H9 (cell line): Measurements from ENCODE around the gene CAPN5. TPM values are rescaled to one million over a fixed set of nuclear protein-coding genes. Genes with fewer than 3 reads are reported as not detected.

Experiments used
- DNase-seq: peaks from one replicate; pipeline ENCODE4 v3.0.0-alpha.2; 2017
- H2AFZ ChIP-seq: one replicate; pipeline ENCODE4 v1.6.1; 2013; ENCODE audit warnings: mild to moderate bottlenecking, low read length, control low read depth, moderate library complexity
- H2AK5ac ChIP-seq: 2 replicates; pipeline ENCODE4 v1.6.1; 2013; ENCODE audit warnings: low read length, control low read depth, mixed read lengths; ENCODE audit not compliant: insufficient read length
- H2BK120ac ChIP-seq: one replicate; pipeline ENCODE4 v1.6.1; 2013; ENCODE audit warnings: low read depth, mild to moderate bottlenecking, low read length, control low read depth, inconsistent platforms; ENCODE audit not compliant: poor library complexity, severe bottlenecking
- H2BK12ac ChIP-seq: 2 replicates; pipeline ENCODE4 v1.6.1; 2013; ENCODE audit warnings: low read length, control low read depth, mixed read lengths, low read depth; ENCODE audit not compliant: insufficient read length
- H2BK15ac ChIP-seq: 2 replicates; pipeline ENCODE4 v1.6.1; 2013; ENCODE audit warnings: low read depth, low read length, control low read depth
- H2BK20ac ChIP-seq: one replicate; pipeline ENCODE4 v1.6.1; 2013; ENCODE audit warnings: low read depth, mild to moderate bottlenecking, low read length, control low read depth, inconsistent platforms; ENCODE audit not compliant: poor library complexity, severe bottlenecking
- H2BK5ac ChIP-seq: 2 replicates; pipeline ENCODE4 v1.6.1; 2013; ENCODE audit warnings: low read length, control low read depth, mixed read lengths; ENCODE audit not compliant: insufficient read length
- H3K14ac ChIP-seq: 2 replicates; pipeline ENCODE4 v1.6.1; 2013; ENCODE audit warnings: low read length, control low read depth; ENCODE audit not compliant: insufficient read depth
- H3K18ac ChIP-seq: 2 replicates; pipeline ENCODE4 v1.6.1; 2013; ENCODE audit warnings: low read depth, mild to moderate bottlenecking, mixed read lengths, low read length, control low read depth; ENCODE audit not compliant: insufficient read length
- H3K23ac ChIP-seq: 2 replicates; pipeline ENCODE4 v1.6.1; 2013; ENCODE audit warnings: low read length, control low read depth, mixed read lengths, low read depth; ENCODE audit not compliant: insufficient read length
- H3K23me2 ChIP-seq: 2 replicates; pipeline ENCODE4 v1.6.1; 2013; ENCODE audit warnings: low read depth, mild to moderate bottlenecking, mixed read lengths, low read length, control low read depth; ENCODE audit not compliant: insufficient read length, poor library complexity, severe bottlenecking
- H3K27ac ChIP-seq: 2 replicates; pipeline ENCODE4 v1.5.1; 2013; ENCODE audit warnings: low read length, control low read depth, mixed read lengths, low read depth; ENCODE audit not compliant: insufficient read length
- H3K27me3 ChIP-seq: 2 replicates; pipeline ENCODE4 v1.6.1; 2013; ENCODE audit warnings: low read length, control low read depth, inconsistent platforms; ENCODE audit not compliant: insufficient read depth
- H3K4ac ChIP-seq: 2 replicates; pipeline ENCODE4 v1.6.1; 2013; ENCODE audit warnings: low read depth, mild to moderate bottlenecking, control low read depth, inconsistent platforms, low read length, moderate library complexity
- H3K4me1 ChIP-seq: 2 replicates; pipeline ENCODE4 v1.6.1; 2013; ENCODE audit warnings: low read length, control low read depth, inconsistent platforms; ENCODE audit not compliant: insufficient read depth
- H3K4me2 ChIP-seq: 2 replicates; pipeline ENCODE4 v1.6.1; 2013; ENCODE audit warnings: low read length, control low read depth, mixed read lengths; ENCODE audit not compliant: insufficient read length, insufficient read depth
- H3K56ac ChIP-seq: 2 replicates; pipeline ENCODE4 v1.6.1; 2013; ENCODE audit warnings: low read depth, mild to moderate bottlenecking, mixed read lengths, low read length, control low read depth; ENCODE audit not compliant: insufficient read length
- H3K79me1 ChIP-seq: 2 replicates; pipeline ENCODE4 v1.6.1; 2013; ENCODE audit warnings: low read depth, mild to moderate bottlenecking, moderate library complexity, low read length, control low read depth, inconsistent platforms; ENCODE audit not compliant: insufficient read depth, poor library complexity, severe bottlenecking
- H3K79me2 ChIP-seq: 2 replicates; pipeline ENCODE4 v1.6.1; 2013; ENCODE audit warnings: low read length, control low read depth, inconsistent platforms; ENCODE audit not compliant: insufficient read depth
- H3K9ac ChIP-seq: 2 replicates; pipeline ENCODE4 v1.6.1; 2013; ENCODE audit warnings: low read length, control low read depth, mixed read lengths; ENCODE audit not compliant: insufficient read length; ENCODE audit errors: extremely low read depth
- H3K9me3 ChIP-seq: one replicate; pipeline ENCODE4 v1.6.1; 2013; ENCODE audit warnings: low read depth, low read length, inconsistent platforms; ENCODE audit not compliant: control insufficient read depth
- H3T11ph ChIP-seq: one replicate; pipeline ENCODE4 v1.6.1; 2013; ENCODE audit warnings: mild to moderate bottlenecking, low read length, control low read depth, inconsistent platforms
- H4K20me1 ChIP-seq: one replicate; pipeline ENCODE4 v1.6.1; 2013; ENCODE audit not compliant: control insufficient read depth, insufficient read length, insufficient read depth
- H4K5ac ChIP-seq: 2 replicates; pipeline ENCODE4 v1.6.1; 2013; ENCODE audit warnings: low read depth, mild to moderate bottlenecking, mixed read lengths, low read length, control low read depth; ENCODE audit not compliant: insufficient read length
- H4K8ac ChIP-seq: replicated peaks from 2 replicates; pipeline ENCODE4 v1.6.1; 2013; ENCODE audit warnings: low read length, control low read depth, mixed read lengths, low read depth; ENCODE audit not compliant: insufficient read length
- H4K91ac ChIP-seq: 2 replicates; pipeline ENCODE4 v1.6.1; 2013; ENCODE audit warnings: low read depth, mild to moderate bottlenecking, moderate library complexity, mixed read lengths, low read length, control low read depth; ENCODE audit not compliant: insufficient read length
- H3K27ac Mint-ChIP-seq, 3 experiments: 2 replicates in 2 of 3; 3 replicates in 1 of 3; pipeline ENCODE4 v1.8.0; 2020 to 2021; ENCODE audit warnings: mixed read lengths in 3 of 3, mild to moderate bottlenecking in 1 of 3, moderate library complexity in 1 of 3
- H3K27me3 Mint-ChIP-seq: 2 replicates; pipeline ENCODE4 v1.8.0; 2021; ENCODE audit warnings: low read depth, mild to moderate bottlenecking, moderate library complexity, mixed read lengths
- H3K36me3 Mint-ChIP-seq, 3 experiments: 2 replicates in 2 of 3; 3 replicates in 1 of 3; pipeline ENCODE4 v1.8.0; 2020 to 2021; ENCODE audit warnings: low read depth in 3 of 3, mixed read lengths in 3 of 3; ENCODE audit not compliant: insufficient read depth in 1 of 3
- H3K4me1 Mint-ChIP-seq, 2 experiments: 2 replicates each; pipeline ENCODE4 v1.8.0; 2020; ENCODE audit warnings: mixed read lengths in 2 of 2
- H3K4me3 Mint-ChIP-seq, 2 experiments: 2 replicates in 1 of 2; 3 replicates in 1 of 2; pipeline ENCODE4 v1.8.0; 2020 to 2021; ENCODE audit warnings: mild to moderate bottlenecking in 2 of 2, mixed read lengths in 2 of 2, moderate library complexity in 1 of 2
- H3K9me3 Mint-ChIP-seq, 2 experiments: 2 replicates in 1 of 2; 3 replicates in 1 of 2; pipeline ENCODE4 v1.8.0; 2020; ENCODE audit warnings: mild to moderate bottlenecking in 2 of 2, mixed read lengths in 2 of 2, moderate library complexity in 1 of 2
- WGBS: extraction: QIAGEN DNeasy Blood & Tissue Kit; methylation state at CpG from one replicate; pipeline ENCODE4 v1.1.7; 2013; ENCODE audit warnings: missing lambda C conversion rate, low lambda C conversion rate, mixed read lengths; ENCODE audit not compliant: insufficient read length; ENCODE audit errors: extremely low coverage; 5-methylcytosine and 5-hydroxymethylcytosine counted together
- total RNA-seq: library from RNA; stranded (reverse); gene quantifications from 2 replicates; pipeline ENCODE4 v1.2.1, GENCODE V29; 2021
- TF ChIP-seq, protein P1 (sequence below): fragments of 200-600 bp; sonication (generic); conservative IDR thresholded peaks from 3 replicates; pipeline ENCODE4 v1.8.0; 2021; ENCODE audit warnings: antibody characterized with exemption, mild to moderate bottlenecking

Gene CAPN5
- total RNA-seq, 1 experiment from 2014 or later, result 16.7 TPM

DNA sequence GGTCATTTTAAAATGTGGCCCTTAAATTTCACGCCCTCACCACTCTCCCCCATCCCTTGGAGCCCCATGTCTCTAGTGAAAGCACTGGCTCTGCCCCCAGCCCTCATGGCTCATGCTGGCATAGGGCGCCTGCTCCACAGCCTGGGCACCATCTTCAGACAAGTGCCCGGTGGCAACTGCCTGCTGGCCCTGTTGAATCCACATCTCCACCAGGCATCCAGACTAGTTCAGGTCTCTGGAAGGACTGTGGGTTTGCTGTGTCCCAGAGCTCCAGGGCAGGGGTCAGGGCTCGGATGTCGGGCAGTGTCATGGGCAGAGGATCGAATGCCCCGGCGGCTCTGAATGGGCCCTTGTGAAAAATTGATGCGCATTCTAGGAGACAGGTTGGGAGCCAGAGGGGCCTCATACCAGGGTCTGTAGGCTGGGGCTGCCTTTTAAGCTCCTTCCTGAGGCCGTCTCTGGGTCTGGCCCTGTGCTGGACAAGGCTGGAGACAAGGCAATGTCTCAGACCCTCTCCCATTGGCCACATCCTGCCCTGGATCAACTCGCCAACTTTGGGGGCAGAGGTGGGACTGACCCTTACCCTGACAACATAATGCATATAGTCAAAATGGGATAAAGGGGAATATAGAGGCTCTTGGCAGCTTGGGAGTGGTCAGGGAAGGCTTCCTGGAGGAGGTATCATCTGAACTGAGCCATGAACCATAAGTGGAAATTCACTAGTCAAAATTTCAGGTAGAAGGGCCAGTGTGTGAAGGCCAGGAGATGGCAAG lies 62.5 kb downstream of the CAPN5 start:
- Mint-ChIP-seq H3K27ac (peak overlapping the region in 1 of 3 experiments; percentile 52; a peak in 3 of 7 replicates), H3K27me3 (peaks cover 5% of the 10 kb centered on the region; the same call in 1 of the 2 replicates), H3K4me1 (peaks cover 24 to 27% of the 10 kb centered on the region in 2 experiments), H3K4me3 (no peak overlapping the region), H3K9me3 (no peaks in the 10 kb centered on the region), H3K36me3 (no peaks in the 10 kb centered on the region; a peak in 2 of 7 replicates)
- no peak overlapping the region for H3K4me2 ChIP-seq
- H3K79me2 ChIP-seq, result no peaks in the 10 kb centered on the region
- H2AK5ac ChIP-seq, result no peak overlapping the region
- no peak overlapping the region for H3T11ph ChIP-seq
- H4K91ac ChIP-seq, result no peak overlapping the region
- no peak overlapping the region for H2BK5ac ChIP-seq
- no peak overlapping the region for H2BK20ac ChIP-seq
- H4K20me1 ChIP-seq, result no peaks in the 10 kb centered on the region
- no peaks in the 10 kb centered on the region for H3K9me3 ChIP-seq
- no CpG with 5 or more reads among the region's 11 CpGs for WGBS
- no peak overlapping the region for H2BK12ac ChIP-seq
- TF ChIP-seq, protein P1, sequence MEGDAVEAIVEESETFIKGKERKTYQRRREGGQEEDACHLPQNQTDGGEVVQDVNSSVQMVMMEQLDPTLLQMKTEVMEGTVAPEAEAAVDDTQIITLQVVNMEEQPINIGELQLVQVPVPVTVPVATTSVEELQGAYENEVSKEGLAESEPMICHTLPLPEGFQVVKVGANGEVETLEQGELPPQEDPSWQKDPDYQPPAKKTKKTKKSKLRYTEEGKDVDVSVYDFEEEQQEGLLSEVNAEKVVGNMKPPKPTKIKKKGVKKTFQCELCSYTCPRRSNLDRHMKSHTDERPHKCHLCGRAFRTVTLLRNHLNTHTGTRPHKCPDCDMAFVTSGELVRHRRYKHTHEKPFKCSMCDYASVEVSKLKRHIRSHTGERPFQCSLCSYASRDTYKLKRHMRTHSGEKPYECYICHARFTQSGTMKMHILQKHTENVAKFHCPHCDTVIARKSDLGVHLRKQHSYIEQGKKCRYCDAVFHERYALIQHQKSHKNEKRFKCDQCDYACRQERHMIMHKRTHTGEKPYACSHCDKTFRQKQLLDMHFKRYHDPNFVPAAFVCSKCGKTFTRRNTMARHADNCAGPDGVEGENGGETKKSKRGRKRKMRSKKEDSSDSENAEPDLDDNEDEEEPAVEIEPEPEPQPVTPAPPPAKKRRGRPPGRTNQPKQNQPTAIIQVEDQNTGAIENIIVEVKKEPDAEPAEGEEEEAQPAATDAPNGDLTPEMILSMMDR, result no peak
- no peak overlapping the region for H2BK120ac ChIP-seq
- DNase-seq, result no peak
- no peak overlapping the region for H2BK15ac ChIP-seq
- no peak overlapping the region for H2AFZ ChIP-seq
- no peak overlapping the region for H4K8ac ChIP-seq
- H3K14ac ChIP-seq, result no peak overlapping the region
- no peaks in the 10 kb centered on the region for H3K79me1 ChIP-seq
- H3K23ac ChIP-seq, result no peak overlapping the region
- no peak overlapping the region for H4K5ac ChIP-seq
- H3K23me2 ChIP-seq, result peaks cover 8% of the 10 kb centered on the region
- H3K27ac ChIP-seq, result no peak overlapping the region
- H3K18ac ChIP-seq, result no peak overlapping the region
- no peak overlapping the region for H3K56ac ChIP-seq
- H3K9ac ChIP-seq, result no peak overlapping the region
- H3K4ac ChIP-seq, result no peak overlapping the region
- no peaks in the 10 kb centered on the region for H3K27me3 ChIP-seq
- no peaks in the 10 kb centered on the region for H3K4me1 ChIP-seq
